ENCODE results near the gene C4orf54. TPM values are rescaled to one million over a fixed set of nuclear protein-coding genes. Genes with fewer than 3 reads are reported as not detected.

C4orf54 gene
- total RNA-seq, 1 donor from 2014 or later, result not detected

GRCh38 chr4:99625369-99625768 lies 32.3 kb downstream of the C4orf54 start:
- DNase-seq (ENCODE audit: low read depth, low spot score), result no peak

GRCh38 chr4:99624141-99624719 lies 33.4 kb downstream of the C4orf54 start:
- DNase-seq (ENCODE audit: low read depth, low spot score), result no peak

GRCh38 chr4:99622341-99622740 lies 35.3 kb downstream of the C4orf54 start:
- no peak for DNase-seq (ENCODE audit: low read depth, low spot score)

GRCh38 chr4:99617374-99617773 lies 40.3 kb downstream of the C4orf54 start:
- DNase-seq (ENCODE audit: low read depth, low spot score), result no peak

GRCh38 chr4:99615170-99615820 lies 42.3 kb downstream of the C4orf54 start:
- DNase-seq (ENCODE audit: low read depth, low spot score), result no peak

GRCh38 chr4:99614491-99614890 lies 43.1 kb downstream of the C4orf54 start:
- no peak for DNase-seq (ENCODE audit: low read depth, low spot score)

- no peak for DNase-seq (ENCODE audit: low read depth, low spot score)
Observed at GRCh38 chr4:99612704-99613103, 44.9 kb downstream of the C4orf54 start.

GRCh38 chr4:99612281-99612680 lies 45.3 kb downstream of the C4orf54 start:
- DNase-seq (ENCODE audit: low read depth, low spot score), result no peak

GRCh38 chr4:99610605-99611175 lies 46.9 kb downstream of the C4orf54 start:
- DNase-seq (ENCODE audit: low read depth, low spot score), result no peak

GRCh38 chr4:99608417-99608816 lies 49.2 kb downstream of the C4orf54 start:
- no peak for DNase-seq (ENCODE audit: low read depth, low spot score)

Other genes starting within 250 kb of the C4orf54 start
- gene ADH7, start 222.5 kb downstream of the C4orf54 start, total RNA-seq, result not detected in 2 replicates
- gene C4orf17, start 146.8 kb downstream of the C4orf54 start, total RNA-seq, result not detected in 2 replicates
- 7.2 and 10.9 TPM in 2 replicates for gene TRMT10A, start 93.8 kb downstream of the C4orf54 start, total RNA-seq
- under 0.01 TPM in 1 of 2 replicates, not detected in the other for gene MTTP, start 83.0 kb downstream of the C4orf54 start, total RNA-seq
- gene DAPP1, start 159.0 kb upstream of the C4orf54 start, total RNA-seq, result not detected in 2 replicates
- gene LAMTOR3, start 236.6 kb upstream of the C4orf54 start, total RNA-seq, result 32.8 and 37.6 TPM in 2 replicates